H9 (cell line): ENCODE data around the gene ITPK1. TPM values are rescaled to one million over a fixed set of nuclear protein-coding genes. Genes with fewer than 3 reads are reported as not detected.

Source experiments
- DNase-seq: peaks from one replicate; pipeline ENCODE4 v3.0.0-alpha.2; 2017
- H2AFZ ChIP-seq: one replicate; pipeline ENCODE4 v1.6.1; 2013; ENCODE audit warnings: mild to moderate bottlenecking, low read length, control low read depth, moderate library complexity
- H2AK5ac ChIP-seq: 2 replicates; pipeline ENCODE4 v1.6.1; 2013; ENCODE audit warnings: low read length, control low read depth, mixed read lengths; ENCODE audit not compliant: insufficient read length
- H2BK120ac ChIP-seq: one replicate; pipeline ENCODE4 v1.6.1; 2013; ENCODE audit warnings: low read depth, mild to moderate bottlenecking, low read length, control low read depth, inconsistent platforms; ENCODE audit not compliant: poor library complexity, severe bottlenecking
- H2BK12ac ChIP-seq: 2 replicates; pipeline ENCODE4 v1.6.1; 2013; ENCODE audit warnings: low read length, control low read depth, mixed read lengths, low read depth; ENCODE audit not compliant: insufficient read length
- H2BK15ac ChIP-seq: 2 replicates; pipeline ENCODE4 v1.6.1; 2013; ENCODE audit warnings: low read depth, low read length, control low read depth
- H2BK20ac ChIP-seq: one replicate; pipeline ENCODE4 v1.6.1; 2013; ENCODE audit warnings: low read depth, mild to moderate bottlenecking, low read length, control low read depth, inconsistent platforms; ENCODE audit not compliant: poor library complexity, severe bottlenecking
- H2BK5ac ChIP-seq: 2 replicates; pipeline ENCODE4 v1.6.1; 2013; ENCODE audit warnings: low read length, control low read depth, mixed read lengths; ENCODE audit not compliant: insufficient read length
- H3K14ac ChIP-seq: 2 replicates; pipeline ENCODE4 v1.6.1; 2013; ENCODE audit warnings: low read length, control low read depth; ENCODE audit not compliant: insufficient read depth
- H3K18ac ChIP-seq: 2 replicates; pipeline ENCODE4 v1.6.1; 2013; ENCODE audit warnings: low read depth, mild to moderate bottlenecking, mixed read lengths, low read length, control low read depth; ENCODE audit not compliant: insufficient read length
- H3K23ac ChIP-seq: 2 replicates; pipeline ENCODE4 v1.6.1; 2013; ENCODE audit warnings: low read length, control low read depth, mixed read lengths, low read depth; ENCODE audit not compliant: insufficient read length
- H3K23me2 ChIP-seq: 2 replicates; pipeline ENCODE4 v1.6.1; 2013; ENCODE audit warnings: low read depth, mild to moderate bottlenecking, mixed read lengths, low read length, control low read depth; ENCODE audit not compliant: insufficient read length, poor library complexity, severe bottlenecking
- H3K27ac ChIP-seq: 2 replicates; pipeline ENCODE4 v1.5.1; 2013; ENCODE audit warnings: low read length, control low read depth, mixed read lengths, low read depth; ENCODE audit not compliant: insufficient read length
- H3K27me3 ChIP-seq: 2 replicates; pipeline ENCODE4 v1.6.1; 2013; ENCODE audit warnings: low read length, control low read depth, inconsistent platforms; ENCODE audit not compliant: insufficient read depth
- H3K4ac ChIP-seq: 2 replicates; pipeline ENCODE4 v1.6.1; 2013; ENCODE audit warnings: low read depth, mild to moderate bottlenecking, control low read depth, inconsistent platforms, low read length, moderate library complexity
- H3K4me1 ChIP-seq: 2 replicates; pipeline ENCODE4 v1.6.1; 2013; ENCODE audit warnings: low read length, control low read depth, inconsistent platforms; ENCODE audit not compliant: insufficient read depth
- H3K4me2 ChIP-seq: 2 replicates; pipeline ENCODE4 v1.6.1; 2013; ENCODE audit warnings: low read length, control low read depth, mixed read lengths; ENCODE audit not compliant: insufficient read length, insufficient read depth
- H3K56ac ChIP-seq: 2 replicates; pipeline ENCODE4 v1.6.1; 2013; ENCODE audit warnings: low read depth, mild to moderate bottlenecking, mixed read lengths, low read length, control low read depth; ENCODE audit not compliant: insufficient read length
- H3K79me1 ChIP-seq: 2 replicates; pipeline ENCODE4 v1.6.1; 2013; ENCODE audit warnings: low read depth, mild to moderate bottlenecking, moderate library complexity, low read length, control low read depth, inconsistent platforms; ENCODE audit not compliant: insufficient read depth, poor library complexity, severe bottlenecking
- H3K79me2 ChIP-seq: 2 replicates; pipeline ENCODE4 v1.6.1; 2013; ENCODE audit warnings: low read length, control low read depth, inconsistent platforms; ENCODE audit not compliant: insufficient read depth
- H3K9ac ChIP-seq: 2 replicates; pipeline ENCODE4 v1.6.1; 2013; ENCODE audit warnings: low read length, control low read depth, mixed read lengths; ENCODE audit not compliant: insufficient read length; ENCODE audit errors: extremely low read depth
- H3K9me3 ChIP-seq: one replicate; pipeline ENCODE4 v1.6.1; 2013; ENCODE audit warnings: low read depth, low read length, inconsistent platforms; ENCODE audit not compliant: control insufficient read depth
- H3T11ph ChIP-seq: one replicate; pipeline ENCODE4 v1.6.1; 2013; ENCODE audit warnings: mild to moderate bottlenecking, low read length, control low read depth, inconsistent platforms
- H4K20me1 ChIP-seq: one replicate; pipeline ENCODE4 v1.6.1; 2013; ENCODE audit not compliant: control insufficient read depth, insufficient read length, insufficient read depth
- H4K5ac ChIP-seq: 2 replicates; pipeline ENCODE4 v1.6.1; 2013; ENCODE audit warnings: low read depth, mild to moderate bottlenecking, mixed read lengths, low read length, control low read depth; ENCODE audit not compliant: insufficient read length
- H4K8ac ChIP-seq: replicated peaks from 2 replicates; pipeline ENCODE4 v1.6.1; 2013; ENCODE audit warnings: low read length, control low read depth, mixed read lengths, low read depth; ENCODE audit not compliant: insufficient read length
- H4K91ac ChIP-seq: 2 replicates; pipeline ENCODE4 v1.6.1; 2013; ENCODE audit warnings: low read depth, mild to moderate bottlenecking, moderate library complexity, mixed read lengths, low read length, control low read depth; ENCODE audit not compliant: insufficient read length
- H3K27ac Mint-ChIP-seq, 3 experiments: 2 replicates in 2 of 3; 3 replicates in 1 of 3; pipeline ENCODE4 v1.8.0; 2020 to 2021; ENCODE audit warnings: mixed read lengths in 3 of 3, mild to moderate bottlenecking in 1 of 3, moderate library complexity in 1 of 3
- H3K27me3 Mint-ChIP-seq: 2 replicates; pipeline ENCODE4 v1.8.0; 2021; ENCODE audit warnings: low read depth, mild to moderate bottlenecking, moderate library complexity, mixed read lengths
- H3K36me3 Mint-ChIP-seq, 3 experiments: 2 replicates in 2 of 3; 3 replicates in 1 of 3; pipeline ENCODE4 v1.8.0; 2020 to 2021; ENCODE audit warnings: low read depth in 3 of 3, mixed read lengths in 3 of 3; ENCODE audit not compliant: insufficient read depth in 1 of 3
- H3K4me1 Mint-ChIP-seq, 2 experiments: 2 replicates each; pipeline ENCODE4 v1.8.0; 2020; ENCODE audit warnings: mixed read lengths in 2 of 2
- H3K4me3 Mint-ChIP-seq, 2 experiments: 2 replicates in 1 of 2; 3 replicates in 1 of 2; pipeline ENCODE4 v1.8.0; 2020 to 2021; ENCODE audit warnings: mild to moderate bottlenecking in 2 of 2, mixed read lengths in 2 of 2, moderate library complexity in 1 of 2
- H3K9me3 Mint-ChIP-seq, 2 experiments: 2 replicates in 1 of 2; 3 replicates in 1 of 2; pipeline ENCODE4 v1.8.0; 2020; ENCODE audit warnings: mild to moderate bottlenecking in 2 of 2, mixed read lengths in 2 of 2, moderate library complexity in 1 of 2
- WGBS: extraction: QIAGEN DNeasy Blood & Tissue Kit; methylation state at CpG from one replicate; pipeline ENCODE4 v1.1.7; 2013; ENCODE audit warnings: missing lambda C conversion rate, low lambda C conversion rate, mixed read lengths; ENCODE audit not compliant: insufficient read length; ENCODE audit errors: extremely low coverage; 5-methylcytosine and 5-hydroxymethylcytosine counted together
- total RNA-seq: library from RNA; stranded (reverse); gene quantifications from 2 replicates; pipeline ENCODE4 v1.2.1, GENCODE V29; 2021
- TF ChIP-seq, protein P1 (sequence below): fragments of 200-600 bp; sonication (generic); conservative IDR thresholded peaks from 3 replicates; pipeline ENCODE4 v1.8.0; 2021; ENCODE audit warnings: antibody characterized with exemption, mild to moderate bottlenecking

Gene ITPK1
- total RNA-seq, 1 experiment from 2014 or later, result 92.7 TPM

DNA sequence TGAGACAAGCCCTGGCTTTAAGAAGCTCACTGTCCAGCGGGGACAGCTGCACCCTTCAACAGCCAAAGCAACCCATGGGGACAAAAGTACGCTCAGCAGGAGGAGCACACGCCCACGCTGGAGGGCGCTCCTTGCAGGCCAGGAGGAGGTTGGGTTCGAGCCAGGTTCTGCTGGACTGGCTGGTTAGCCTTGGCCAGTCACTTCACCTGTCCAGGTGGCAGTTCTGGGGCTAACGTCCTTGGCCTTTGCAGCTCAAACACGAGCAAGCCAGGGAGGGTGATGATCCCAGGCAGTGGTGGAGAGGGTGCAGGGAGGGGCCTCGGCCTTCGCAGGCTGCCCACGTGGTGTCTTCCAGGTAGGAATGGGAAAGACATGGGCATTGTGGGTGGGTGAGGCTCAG, 179.6 kb downstream of the ITPK1 start:
- Histone ChIP-seq H3K23ac (no peak overlapping the region), H3K56ac (no peak overlapping the region), H2BK120ac (no peak overlapping the region), H3K9me3 (no peaks in the 10 kb centered on the region), H2AFZ (no peak overlapping the region), H3T11ph (no peak overlapping the region), H3K79me2 (no peaks in the 10 kb centered on the region), H3K27me3 (no peaks in the 10 kb centered on the region), H2AK5ac (no peak overlapping the region), H2BK15ac (no peak overlapping the region), H2BK12ac (no peak overlapping the region), H4K91ac (no peak overlapping the region), H2BK20ac (no peak overlapping the region), H4K8ac (no peak overlapping the region), H4K5ac (no peak overlapping the region), H4K20me1 (no peaks in the 10 kb centered on the region), H3K79me1 (no peaks in the 10 kb centered on the region), H3K27ac (no peak overlapping the region), H3K9ac (no peak overlapping the region), H3K4me1 (no peaks in the 10 kb centered on the region), H2BK5ac (no peak overlapping the region), H3K4me2 (no peak overlapping the region), H3K14ac (no peak overlapping the region), H3K4ac (no peak overlapping the region), H3K18ac (no peak overlapping the region), H3K23me2 (no peaks in the 10 kb centered on the region)
- TF ChIP-seq, protein P1, sequence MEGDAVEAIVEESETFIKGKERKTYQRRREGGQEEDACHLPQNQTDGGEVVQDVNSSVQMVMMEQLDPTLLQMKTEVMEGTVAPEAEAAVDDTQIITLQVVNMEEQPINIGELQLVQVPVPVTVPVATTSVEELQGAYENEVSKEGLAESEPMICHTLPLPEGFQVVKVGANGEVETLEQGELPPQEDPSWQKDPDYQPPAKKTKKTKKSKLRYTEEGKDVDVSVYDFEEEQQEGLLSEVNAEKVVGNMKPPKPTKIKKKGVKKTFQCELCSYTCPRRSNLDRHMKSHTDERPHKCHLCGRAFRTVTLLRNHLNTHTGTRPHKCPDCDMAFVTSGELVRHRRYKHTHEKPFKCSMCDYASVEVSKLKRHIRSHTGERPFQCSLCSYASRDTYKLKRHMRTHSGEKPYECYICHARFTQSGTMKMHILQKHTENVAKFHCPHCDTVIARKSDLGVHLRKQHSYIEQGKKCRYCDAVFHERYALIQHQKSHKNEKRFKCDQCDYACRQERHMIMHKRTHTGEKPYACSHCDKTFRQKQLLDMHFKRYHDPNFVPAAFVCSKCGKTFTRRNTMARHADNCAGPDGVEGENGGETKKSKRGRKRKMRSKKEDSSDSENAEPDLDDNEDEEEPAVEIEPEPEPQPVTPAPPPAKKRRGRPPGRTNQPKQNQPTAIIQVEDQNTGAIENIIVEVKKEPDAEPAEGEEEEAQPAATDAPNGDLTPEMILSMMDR, result no peak
- WGBS, result no CpG with 5 or more reads among the region's 11 CpGs
- Mint-ChIP-seq H3K9me3 (no peaks in the 10 kb centered on the region; a peak in 1 of 5 replicates), H3K4me1 (no peaks in the 10 kb centered on the region), H3K27ac (no peak overlapping the region), H3K4me3 (no peak overlapping the region), H3K27me3 (no peaks in the 10 kb centered on the region; the same call in 1 of the 2 replicates), H3K36me3 (peaks cover 0 to 7% (median 1%) of the 10 kb centered on the region in 3 experiments; a peak in 5 of 7 replicates)
- DNase-seq, result no peak
